Endothelial cell of umbilical vein (primary cell): ENCODE results near the gene ILKAP. TPM values are rescaled to one million over a fixed set of nuclear protein-coding genes. Genes with fewer than 3 reads are reported as not detected.

ENCODE experiments used
- BruUV-seq: library from RNA; stranded (reverse); fragments of 400-500 nt; replicated peaks from 2 replicates; lab custom pipeline; 2021; lab: Mats Ljungman, UMichigan
- CTCF ChIA-PET: fragments of 300-600, 350-600 bp; sonication (Branson Sonifier 250); formaldehyde crosslinking; loops from one replicate; lab custom pipeline; 2021; ENCODE audit warnings: antibody characterized with exemption, inconsistent platforms; lab: Charles Lee
- POLR2A ChIA-PET: fragments of 300-600, 350-600 bp; sonication (Branson Sonifier 250); formaldehyde crosslinking; loops from one replicate; lab custom pipeline; 2021; ENCODE audit warnings: antibody characterized with exemption, inconsistent platforms; lab: Charles Lee
- DNase-seq: peaks from one replicate; pipeline ENCODE4 v3.0.0-alpha.2; 2011; ENCODE audit warnings: low read depth, low spot score
- FAIRE-seq: peaks from 2 replicates; lab custom pipeline; 2011; peaks lifted over from hg19 to GRCh38; lab: Jason Lieb, UNC
- H2AFZ ChIP-seq: 2 replicates; pipeline ENCODE4 v1.6.0; 2012; ENCODE audit warnings: low read depth, low read length, control low read depth, inconsistent platforms
- H3K27ac ChIP-seq: 2 replicates; pipeline ENCODE4 v1.5.1; 2011; ENCODE audit warnings: low read depth, mild to moderate bottlenecking, control low read depth, low read length, moderate library complexity; ENCODE audit not compliant: insufficient read depth
- H3K27me3 ChIP-seq, 2 experiments: 2 replicates each; pipeline versions ENCODE4 v1.6.0 to v1.6.1; 2011; ENCODE audit warnings: low read length in 2 of 2, mixed read lengths in 1 of 2; ENCODE audit not compliant: control insufficient read depth in 2 of 2, insufficient read depth in 2 of 2
- H3K36me3 ChIP-seq, 2 experiments: 2 replicates in 1 of 2; 3 replicates in 1 of 2; pipeline ENCODE4 v1.5.1; 2011; ENCODE audit warnings: low read length in 2 of 2, mild to moderate bottlenecking in 1 of 2, moderate library complexity in 1 of 2; ENCODE audit not compliant: control insufficient read depth in 2 of 2, insufficient read depth in 2 of 2; ENCODE audit errors: extremely low read depth in 1 of 2
- H3K4me1 ChIP-seq: 3 replicates; pipeline ENCODE4 v1.5.1; 2011; ENCODE audit warnings: mild to moderate bottlenecking, low read length; ENCODE audit not compliant: control insufficient read depth, insufficient read depth; ENCODE audit errors: extremely low read depth
- H3K4me2 ChIP-seq: 2 replicates; pipeline ENCODE4 v1.6.1; 2011; ENCODE audit warnings: low read length, control low read depth, mixed read lengths; ENCODE audit not compliant: insufficient read depth
- H3K4me3 ChIP-seq, 3 experiments: fragments of 200-600 bp in 1 of 3; sonication (generic), shearing (Covaris generic) in 1 of 3; replicated peaks in 1 of 3; 2 replicates each; pipeline ENCODE4 v1.5.1; 2011 to 2016; ENCODE audit warnings: control low read depth in 3 of 3, low read length in 3 of 3, mild to moderate bottlenecking in 2 of 3, inconsistent platforms in 1 of 3, low read depth in 1 of 3, moderate library complexity in 1 of 3; ENCODE audit not compliant: insufficient read depth in 1 of 3
- H3K79me2 ChIP-seq: 2 replicates; pipeline ENCODE4 v1.6.0; 2012; ENCODE audit warnings: low read length, inconsistent platforms; ENCODE audit not compliant: control insufficient read depth, insufficient read depth
- H3K9ac ChIP-seq: replicated peaks from 2 replicates; pipeline ENCODE3; 2011; ENCODE audit warnings: low read length, control low read depth; ENCODE audit not compliant: insufficient read depth; ENCODE audit errors: extremely low read depth
- H3K9me1 ChIP-seq: replicated peaks from 3 replicates; pipeline ENCODE4 v1.6.0; 2011; ENCODE audit warnings: mild to moderate bottlenecking, low read length; ENCODE audit not compliant: control insufficient read depth, insufficient read depth; ENCODE audit errors: extremely low read depth
- H3K9me3 ChIP-seq: replicated peaks from 2 replicates; pipeline ENCODE4 v1.5.1; 2012; ENCODE audit warnings: low read length, inconsistent platforms; ENCODE audit not compliant: control insufficient read depth, insufficient read depth
- H4K20me1 ChIP-seq: replicated peaks from 2 replicates; pipeline ENCODE3; 2011; ENCODE audit warnings: mild to moderate bottlenecking, low read length; ENCODE audit not compliant: control insufficient read depth, insufficient read depth; ENCODE audit errors: extremely low read depth
- CTCF ChIP-seq, 2 donors: IDR thresholded peaks; 1 replicate in 1 of 2; 2 replicates in 1 of 2; pipeline ENCODE4 v1.5.1; 2011; ENCODE audit warnings: low read length in 2 of 2, mild to moderate bottlenecking in 2 of 2, moderate library complexity in 2 of 2, control low read depth in 1 of 2, inconsistent platforms in 1 of 2, low read depth in 1 of 2; ENCODE audit not compliant: insufficient read depth in 1 of 2; ENCODE audit errors: extremely low read depth in 1 of 2
- EZH2 ChIP-seq: IDR thresholded peaks from 2 replicates; pipeline ENCODE4 v1.6.1; 2012; ENCODE audit warnings: borderline replicate concordance, low read depth, mild to moderate bottlenecking, moderate library complexity, low read length, inconsistent platforms; ENCODE audit not compliant: severe bottlenecking
- GATA2 ChIP-seq: IDR thresholded peaks from 2 replicates; pipeline ENCODE4 v1.7.0; 2011; ENCODE audit warnings: low read depth, mild to moderate bottlenecking, moderate library complexity, mixed read lengths, low read length; ENCODE audit not compliant: insufficient read length, insufficient read depth
- JUN ChIP-seq: IDR thresholded peaks from 2 replicates; pipeline ENCODE4 v1.6.1; 2011; ENCODE audit warnings: borderline replicate concordance, low read depth; ENCODE audit not compliant: insufficient read length, insufficient read depth
- MAX ChIP-seq: IDR thresholded peaks from 2 replicates; pipeline ENCODE4 v1.6.1; 2011; ENCODE audit not compliant: insufficient read depth, insufficient read length
- POLR2A ChIP-seq: IDR thresholded peaks from 2 replicates; pipeline ENCODE4 v1.6.1; 2012; ENCODE audit warnings: low read depth, mild to moderate bottlenecking, control low read depth, low read length
- POLR2AphosphoS5 ChIP-seq: IDR thresholded peaks from 2 replicates; pipeline ENCODE4 v1.6.1; 2012; ENCODE audit warnings: low read depth, mild to moderate bottlenecking, control low read depth, low read length, moderate library complexity; ENCODE audit not compliant: insufficient read depth
- dilution Hi-C: fragments of 300-500 bp; cut with MboI; formaldehyde crosslinking; loops from one replicate; pipeline ENCODE4 v1.15.0; 2019; ENCODE audit warnings: low sequenced_read_pairs; ENCODE audit not compliant: extremely low pct_ligation_motif_present
- intact Hi-C: fragments of 100-400 bp; cut with micrococcal nuclease; formaldehyde crosslinking; loops from one replicate; pipeline ENCODE4 v1.10.0; 2022
- polyA plus RNA-seq, 4 experiments: library from polyadenylated mRNA; depleted of rRNA in 3 of 4; stranded (reverse) in 3 of 4; unstranded in 1 of 4; fragments of >200 nt; gene quantifications; 2 replicates each; pipeline versions ENCODE4 v1.2.1 to v1.2.3, GENCODE V29; 2011 to 2012; ENCODE audit warnings: missing spikeins in 1 of 4
- total RNA-seq: library from RNA; stranded (reverse); gene quantifications from 2 replicates; pipeline ENCODE4 v1.2.3, GENCODE V29; 2021

Gene ILKAP
- total and polyA plus RNA-seq, 2 donors (not counting 3 experiments of a cell fraction or from before 2014, with no cell fraction given) = 49.2 to 49.8 TPM

- no peak overlapping the region for H2AFZ ChIP-seq
- no TSS peak for BruUV-seq
- DNase-seq (no peak), FAIRE-seq (no peak)
- no peak for TF ChIP-seq POLR2AphosphoS5
- TF ChIP-seq JUN = no peak
- no peak for TF ChIP-seq EZH2
- no peak for TF ChIP-seq CTCF (IDR thresholded peaks at IDR 0.05; ENCODE audit: extremely low read depth in 1 of 2, insufficient read depth in 1 of 2, low read depth in 1 of 2, low read length in 2 of 2)
- TF ChIP-seq POLR2A = no peak
- no peak for TF ChIP-seq MAX
- no peak for TF ChIP-seq GATA2
- H3K4me1 ChIP-seq = no peaks in the 10 kb centered on the region
- POLR2A ChIA-PET = no interaction called here
- no peak overlapping the region for H3K9ac ChIP-seq
- H3K4me3 ChIP-seq = no peak overlapping the region
- H3K4me2 ChIP-seq = no peak overlapping the region
- CTCF ChIA-PET = no interaction called here
- intact Hi-C loops = no loop called here
- no peaks in the 10 kb centered on the region for H3K36me3 ChIP-seq
- H3K9me3 ChIP-seq = no peaks in the 10 kb centered on the region
- no peaks in the 10 kb centered on the region for H4K20me1 ChIP-seq
- dilution Hi-C loops = no loop called here
- H3K9me1 ChIP-seq = no peaks in the 10 kb centered on the region
- peaks cover 0 to 2% of the 10 kb centered on the region in 2 experiments for H3K27me3 ChIP-seq
- no peaks in the 10 kb centered on the region for H3K79me2 ChIP-seq
- no peak overlapping the region for H3K27ac ChIP-seq
Measured at GRCh38 chr2:238225121-238225520, 21.6 kb upstream of the ILKAP start.
